Measurements from ENCODE around the gene RNF213. TPM values are rescaled to one million over a fixed set of nuclear protein-coding genes. Genes with fewer than 3 reads are reported as not detected.

Gene RNF213
- total RNA-seq, 1 experiment from 2014 or later: 13.0 TPM

DNA sequence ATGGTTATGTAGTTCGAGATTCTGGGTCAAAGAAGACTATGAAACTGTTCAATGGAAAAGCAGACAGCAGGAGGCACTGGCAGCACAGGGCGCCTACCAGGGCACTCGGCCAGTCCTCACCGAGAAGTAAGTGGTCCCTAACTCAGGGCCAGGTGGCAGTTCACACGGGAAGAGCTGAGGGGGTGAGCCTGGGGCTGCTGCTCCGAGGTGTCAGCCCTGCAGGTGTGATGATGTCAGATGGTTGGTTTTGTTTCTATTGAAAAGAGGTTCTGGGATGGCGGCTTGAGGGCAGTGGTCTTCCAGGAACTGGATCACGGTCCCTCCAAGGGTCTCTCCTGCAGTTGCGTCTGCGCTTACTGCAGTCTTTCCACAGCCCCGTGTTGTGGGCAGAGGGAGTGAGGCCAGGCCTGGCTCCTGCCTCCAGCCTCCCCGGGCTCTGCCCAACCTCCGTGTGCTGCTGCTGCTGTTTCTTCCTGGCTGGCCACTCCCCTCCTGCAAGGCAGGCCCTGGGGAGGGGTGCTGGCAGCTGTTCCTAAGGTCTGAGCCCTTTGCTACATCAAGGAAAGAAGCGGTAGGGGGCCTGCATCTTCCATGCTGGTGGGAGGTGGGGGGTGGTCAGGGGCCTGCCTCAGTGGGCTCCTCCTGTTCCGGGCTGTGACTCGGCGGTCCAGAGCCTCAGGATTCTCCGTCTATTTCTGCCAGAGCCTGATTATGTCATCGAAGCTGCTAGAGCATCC, 22.6 kb downstream of the RNF213 start:
- Histone ChIP-seq H3K27ac (no peak overlapping the region), H3K27me3 (no peaks in the 10 kb centered on the region), H3K9me3 (replicated peaks) (no peaks in the 10 kb centered on the region), H3K4me1 (peaks cover 8% of the 10 kb centered on the region), H3K4me3 (no peak overlapping the region), H3K36me3 (no peaks in the 10 kb centered on the region)
- peak; percentile 63 to 70 for DNase-seq

DNA sequence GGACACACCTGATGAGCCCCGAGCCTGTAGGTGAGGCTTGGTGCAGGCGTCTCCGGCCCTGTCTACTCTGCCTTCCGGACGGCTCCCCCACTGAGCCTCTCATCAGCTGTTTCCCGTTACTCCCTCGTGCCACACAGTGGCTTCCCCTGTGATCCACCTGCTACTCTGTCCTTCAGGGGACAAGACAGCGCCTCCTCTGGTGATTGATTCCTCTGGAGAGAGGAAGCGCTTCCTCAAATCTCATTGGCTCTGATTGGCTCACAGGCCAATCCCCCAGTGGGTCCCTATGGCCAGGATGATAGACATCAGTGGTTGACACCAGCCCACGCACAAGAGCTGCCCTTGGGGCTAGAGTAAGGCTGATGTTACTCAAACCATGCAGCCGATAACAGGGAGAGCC, 24.0 kb downstream of the RNF213 start:
- Histone ChIP-seq H3K4me1 (peaks cover 8% of the 10 kb centered on the region), H3K4me3 (no peak overlapping the region), H3K9me3 (replicated peaks) (no peaks in the 10 kb centered on the region), H3K36me3 (no peaks in the 10 kb centered on the region), H3K27ac (no peak overlapping the region), H3K27me3 (no peaks in the 10 kb centered on the region)
- peak in 1 of 2 experiments; percentile 54 for DNase-seq

GRCh38 chr17:80285237-80285920, 24.7 kb downstream of the RNF213 start:
- no peak overlapping the region for H3K4me3 ChIP-seq
- H3K4me1 ChIP-seq: peaks cover 8% of the 10 kb centered on the region
- H3K27me3 ChIP-seq: no peaks in the 10 kb centered on the region
- no peaks in the 10 kb centered on the region for H3K9me3 ChIP-seq (replicated peaks)
- H3K27ac ChIP-seq: no peak overlapping the region
- H3K36me3 ChIP-seq: no peaks in the 10 kb centered on the region
- DNase-seq: peak; percentile 66 to 68

DNA sequence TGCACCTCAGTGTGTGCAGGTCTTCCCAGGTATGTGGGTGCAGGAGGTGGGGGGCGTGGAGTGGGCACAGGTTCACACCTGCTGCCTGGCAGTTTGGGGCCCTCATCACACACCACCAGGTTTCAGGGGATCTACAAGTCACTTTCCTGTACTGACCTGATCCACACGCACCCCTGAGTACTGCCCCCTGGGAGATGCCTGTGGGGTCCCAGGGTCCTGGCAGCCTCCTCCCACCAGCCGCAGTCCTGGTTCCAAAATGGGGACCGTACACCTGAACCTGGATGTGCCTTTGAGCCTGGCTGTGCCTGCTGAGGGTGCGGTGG, 25.9 kb downstream of the RNF213 start:
- no peak overlapping the region for H3K27ac ChIP-seq
- no peaks in the 10 kb centered on the region for H3K27me3 ChIP-seq
- no peaks in the 10 kb centered on the region for H3K36me3 ChIP-seq
- DNase-seq: no peak
- H3K9me3 ChIP-seq (replicated peaks): no peaks in the 10 kb centered on the region
- H3K4me3 ChIP-seq: no peak overlapping the region
- peaks cover 8% of the 10 kb centered on the region for H3K4me1 ChIP-seq

GRCh38 chr17:80287038-80287437, 26.4 kb downstream of the RNF213 start:
- no peak for DNase-seq
- no peaks in the 10 kb centered on the region for H3K9me3 ChIP-seq (replicated peaks)
- no peak overlapping the region for H3K27ac ChIP-seq
- no peaks in the 10 kb centered on the region for H3K27me3 ChIP-seq
- no peak overlapping the region for H3K4me3 ChIP-seq
- no peaks in the 10 kb centered on the region for H3K36me3 ChIP-seq
- H3K4me1 ChIP-seq: peaks cover 8% of the 10 kb centered on the region

DNA sequence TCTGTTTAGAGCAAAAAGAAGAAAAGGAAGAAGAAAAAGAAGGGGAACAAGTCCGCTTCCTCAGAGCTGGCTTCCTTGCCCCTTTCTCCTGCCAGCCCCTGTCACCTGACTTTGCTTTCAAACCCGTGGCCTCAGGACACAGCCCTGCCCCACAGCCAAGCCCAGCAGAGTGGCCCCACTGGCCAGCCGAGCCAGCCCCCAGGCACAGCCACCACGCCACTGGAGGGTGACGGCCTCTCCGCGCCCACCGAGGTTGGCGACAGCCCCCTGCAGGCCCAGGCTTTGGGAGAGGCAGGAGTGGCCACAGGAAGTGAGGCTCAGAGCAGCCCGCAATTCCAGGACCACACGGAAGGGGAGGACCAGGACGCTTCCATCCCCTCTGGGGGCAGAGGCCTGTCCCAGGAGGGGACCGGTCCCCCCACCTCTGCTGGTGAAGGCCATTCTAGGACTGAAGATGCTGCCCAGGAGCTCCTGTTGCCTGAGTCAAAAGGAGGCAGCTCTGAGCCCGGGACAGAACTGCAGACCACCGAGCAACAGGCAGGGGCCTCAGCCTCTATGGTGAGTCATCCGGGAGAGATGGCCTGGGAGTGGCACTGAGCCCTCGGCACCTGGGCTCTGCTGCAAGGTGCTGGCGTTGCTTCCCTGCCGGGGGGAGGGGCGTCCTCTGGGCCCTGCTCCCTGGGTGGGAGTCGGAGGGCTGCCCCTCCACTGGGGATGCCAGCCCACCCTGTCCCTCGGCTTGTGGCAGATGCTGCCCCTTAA, 27.3 kb downstream of the RNF213 start:
- no peak overlapping the region for H3K27ac ChIP-seq
- no peaks in the 10 kb centered on the region for H3K36me3 ChIP-seq
- H3K9me3 ChIP-seq (replicated peaks): no peaks in the 10 kb centered on the region
- no peak for DNase-seq
- H3K4me3 ChIP-seq: no peak overlapping the region
- no peaks in the 10 kb centered on the region for H3K27me3 ChIP-seq
- peaks cover 8% of the 10 kb centered on the region for H3K4me1 ChIP-seq

DNA sequence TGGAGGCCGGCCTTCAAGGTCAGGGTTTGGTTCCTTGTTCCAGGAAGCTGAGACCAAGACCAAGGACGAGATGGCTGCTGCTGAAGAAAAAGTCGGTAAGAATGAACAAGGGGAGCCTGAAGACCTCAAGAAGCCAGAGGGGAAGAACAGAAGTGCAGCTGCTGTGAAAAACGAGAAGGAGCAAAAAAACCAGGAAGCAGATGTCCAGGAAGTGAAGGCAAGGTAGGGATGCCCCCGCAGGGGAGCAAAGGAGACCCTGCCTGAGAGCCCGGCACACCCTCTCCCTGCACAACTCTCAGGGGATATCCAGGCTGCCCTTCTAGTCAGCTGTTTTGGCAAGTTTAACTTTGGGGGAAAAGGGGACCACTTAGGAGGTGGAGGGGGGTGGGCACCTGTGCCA, 29.0 kb downstream of the RNF213 start:
- Histone ChIP-seq H3K36me3 (no peaks in the 10 kb centered on the region), H3K27me3 (no peaks in the 10 kb centered on the region), H3K4me1 (no peaks in the 10 kb centered on the region; the same call in 1 of the 2 replicates), H3K4me3 (no peak overlapping the region), H3K27ac (no peak overlapping the region), H3K9me3 (replicated peaks) (no peaks in the 10 kb centered on the region)
- peak in 1 of 2 experiments; percentile 66 for DNase-seq

GRCh38 chr17:80290156-80290555, 29.5 kb downstream of the RNF213 start:
- H3K9me3 ChIP-seq (replicated peaks): no peaks in the 10 kb centered on the region
- H3K4me3 ChIP-seq: no peak overlapping the region
- H3K27ac ChIP-seq: no peak overlapping the region
- no peaks in the 10 kb centered on the region for H3K27me3 ChIP-seq
- H3K4me1 ChIP-seq: no peaks in the 10 kb centered on the region; the same call in 1 of the 2 replicates
- no peaks in the 10 kb centered on the region for H3K36me3 ChIP-seq
- DNase-seq: no peak

DNA sequence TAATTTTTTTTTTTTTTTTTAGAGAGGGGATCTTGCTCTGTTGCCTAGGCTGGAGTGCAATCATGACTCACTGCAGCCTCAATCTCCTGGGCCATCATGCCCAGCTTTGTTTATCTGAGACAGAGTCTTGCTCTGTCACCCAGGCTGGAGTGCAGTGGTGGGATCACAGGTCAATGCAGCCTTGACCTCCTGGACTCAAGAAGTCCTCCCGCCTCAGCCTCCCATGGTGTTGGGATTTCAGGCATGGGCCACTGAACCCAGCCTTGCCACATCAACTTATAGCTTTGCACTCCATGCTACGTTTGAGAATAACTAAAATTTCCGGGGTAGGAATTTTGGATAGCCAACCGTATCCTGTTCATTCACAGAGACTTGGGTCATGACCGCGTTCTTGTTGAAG, 30.6 kb downstream of the RNF213 start:
- Histone ChIP-seq H3K27ac (no peak overlapping the region), H3K9me3 (replicated peaks) (no peaks in the 10 kb centered on the region), H3K36me3 (no peaks in the 10 kb centered on the region), H3K4me1 (no peaks in the 10 kb centered on the region), H3K27me3 (no peaks in the 10 kb centered on the region), H3K4me3 (no peak overlapping the region)
- no peak for DNase-seq

DNA sequence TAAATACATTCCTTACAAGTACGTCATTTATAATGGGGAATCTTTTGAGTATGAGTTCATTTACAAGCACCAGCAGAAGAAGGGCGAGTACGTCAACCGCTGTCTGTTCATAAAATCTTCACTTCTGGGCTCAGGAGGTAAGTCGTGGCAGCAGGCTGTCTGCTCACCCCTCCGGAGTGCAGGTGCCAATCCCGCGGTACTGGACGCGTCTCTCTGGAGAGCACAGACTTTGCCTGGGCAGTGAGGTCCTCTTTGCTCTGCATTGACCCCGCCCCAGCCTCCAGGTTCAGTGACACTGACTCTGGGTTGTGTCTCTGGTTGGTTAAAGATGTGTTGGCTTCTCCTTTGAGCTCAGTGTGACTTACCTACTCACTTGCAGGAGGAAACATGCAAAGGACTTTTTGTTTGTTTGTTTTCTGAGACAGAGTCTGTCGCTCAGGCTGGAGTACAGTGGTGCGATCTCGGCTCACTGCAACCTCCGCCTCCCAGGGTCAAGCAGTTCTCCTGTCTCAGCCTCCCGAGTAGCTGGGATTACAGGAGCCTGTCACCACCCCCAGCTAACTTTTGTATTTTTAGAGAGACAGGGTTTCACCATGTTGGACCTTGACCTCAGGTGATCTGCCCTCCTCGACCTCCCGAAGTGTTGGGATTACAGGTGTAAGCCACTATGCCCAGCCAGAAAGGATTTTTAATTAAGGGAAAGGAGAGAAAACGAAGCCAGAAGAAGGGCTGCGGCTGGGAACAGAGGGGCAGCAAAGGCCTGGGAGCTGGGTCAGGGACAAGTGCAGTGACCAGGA, 31.2 kb downstream of the RNF213 start:
- no peaks in the 10 kb centered on the region for H3K36me3 ChIP-seq
- H3K9me3 ChIP-seq (replicated peaks): no peaks in the 10 kb centered on the region
- H3K27ac ChIP-seq: no peak overlapping the region
- no peak for DNase-seq
- no peaks in the 10 kb centered on the region for H3K4me1 ChIP-seq
- H3K27me3 ChIP-seq: no peaks in the 10 kb centered on the region
- H3K4me3 ChIP-seq: no peak overlapping the region

- Histone ChIP-seq H3K4me3 (no peak overlapping the region), H3K4me1 (no peaks in the 10 kb centered on the region), H3K9me3 (replicated peaks) (no peaks in the 10 kb centered on the region), H3K27ac (no peak overlapping the region), H3K27me3 (no peaks in the 10 kb centered on the region), H3K36me3 (no peaks in the 10 kb centered on the region)
- DNase-seq: no peak
Observed at GRCh38 chr17:80292521-80292971, 31.9 kb downstream of the RNF213 start.

DNA sequence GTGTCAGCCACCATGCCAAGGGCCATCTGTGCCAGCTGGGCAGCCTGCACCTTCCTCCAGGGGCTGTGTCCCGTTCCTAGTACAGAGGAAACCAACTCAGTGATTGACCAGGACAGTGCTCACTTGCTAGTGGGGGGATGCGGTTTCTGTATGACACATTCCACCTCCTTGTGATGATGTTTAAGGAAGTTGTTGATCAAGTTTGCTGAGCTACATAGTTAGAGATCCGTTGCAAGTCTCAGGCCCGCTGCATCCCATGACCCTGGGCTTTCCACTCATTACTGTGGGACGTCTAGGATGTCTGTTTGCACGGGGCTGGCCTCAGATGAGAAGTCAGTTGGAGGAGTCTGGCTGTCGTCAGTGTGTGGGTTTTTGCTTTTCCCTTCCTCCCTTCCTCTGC, 33.6 kb downstream of the RNF213 start:
- Histone ChIP-seq H3K36me3 (peaks cover 1% of the 10 kb centered on the region; the same call in 1 of the 2 replicates), H3K4me1 (no peaks in the 10 kb centered on the region), H3K27ac (no peak overlapping the region), H3K4me3 (no peak overlapping the region), H3K27me3 (no peaks in the 10 kb centered on the region), H3K9me3 (replicated peaks) (no peaks in the 10 kb centered on the region)
- DNase-seq: no peak

- Histone ChIP-seq H3K36me3 (peaks cover 4% of the 10 kb centered on the region; the same call in 1 of the 2 replicates), H3K27ac (no peak overlapping the region), H3K4me1 (no peaks in the 10 kb centered on the region), H3K9me3 (replicated peaks) (peaks cover 1% of the 10 kb centered on the region), H3K27me3 (no peaks in the 10 kb centered on the region), H3K4me3 (no peak overlapping the region)
- no peak for DNase-seq
Observed at GRCh38 chr17:80294653-80295052, 34.0 kb downstream of the RNF213 start.

DNA sequence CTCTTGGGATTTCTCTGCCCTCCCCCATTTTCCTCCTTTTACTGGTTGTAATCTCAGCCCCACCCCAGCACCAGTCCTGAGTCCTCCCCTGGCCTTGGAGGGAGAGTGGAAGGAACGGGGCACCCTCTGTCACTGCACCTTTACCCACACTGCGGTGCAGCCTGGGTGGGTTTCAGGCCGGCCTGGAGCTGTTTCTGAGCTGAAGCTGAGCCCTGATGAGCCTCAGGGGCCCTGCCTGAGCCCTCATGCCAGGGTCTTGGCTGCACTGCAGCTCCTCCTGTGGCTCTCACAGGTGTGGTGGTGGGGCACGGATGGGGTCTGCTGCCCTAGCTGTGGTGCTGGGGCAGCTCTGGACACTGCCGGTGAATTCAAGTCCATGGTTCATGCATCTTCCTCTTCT, 34.5 kb downstream of the RNF213 start:
- Histone ChIP-seq H3K36me3 (peaks cover 5% of the 10 kb centered on the region; the same call in 1 of the 2 replicates), H3K27ac (no peak overlapping the region), H3K27me3 (no peaks in the 10 kb centered on the region), H3K4me3 (no peak overlapping the region), H3K4me1 (no peaks in the 10 kb centered on the region), H3K9me3 (replicated peaks) (peaks cover 4% of the 10 kb centered on the region)
- DNase-seq: no peak

Data from SJCRH30 (cell line).